HG02642 (cell line): Measurements from ENCODE around the gene AFF3.
"Not testable (repeated sequence)": the region's sequence is repeated elsewhere in the genome, so short reads cannot be mapped to it uniquely, and the experiment has no call there.

ENCODE experiments used
- ATAC-seq: cut with Tn5 transposase; IDR thresholded peaks from one replicate; pipeline ENCODE4 v1.9.1; 2021; ENCODE audit warnings: mild to moderate bottlenecking; ENCODE audit not compliant: unreplicated experiment, poor library complexity

Gene AFF3

GRCh38 chr2:99780276-99780675, 362.1 kb downstream of the AFF3 start:
- no peak for ATAC-seq

- no peak for ATAC-seq
Observed at GRCh38 chr2:99779276-99779675, 363.1 kb downstream of the AFF3 start.

GRCh38 chr2:99777656-99778290, 364.6 kb downstream of the AFF3 start:
- no peak for ATAC-seq

- no peak for ATAC-seq
Observed at GRCh38 chr2:99776906-99777646, 365.3 kb downstream of the AFF3 start.

DNA sequence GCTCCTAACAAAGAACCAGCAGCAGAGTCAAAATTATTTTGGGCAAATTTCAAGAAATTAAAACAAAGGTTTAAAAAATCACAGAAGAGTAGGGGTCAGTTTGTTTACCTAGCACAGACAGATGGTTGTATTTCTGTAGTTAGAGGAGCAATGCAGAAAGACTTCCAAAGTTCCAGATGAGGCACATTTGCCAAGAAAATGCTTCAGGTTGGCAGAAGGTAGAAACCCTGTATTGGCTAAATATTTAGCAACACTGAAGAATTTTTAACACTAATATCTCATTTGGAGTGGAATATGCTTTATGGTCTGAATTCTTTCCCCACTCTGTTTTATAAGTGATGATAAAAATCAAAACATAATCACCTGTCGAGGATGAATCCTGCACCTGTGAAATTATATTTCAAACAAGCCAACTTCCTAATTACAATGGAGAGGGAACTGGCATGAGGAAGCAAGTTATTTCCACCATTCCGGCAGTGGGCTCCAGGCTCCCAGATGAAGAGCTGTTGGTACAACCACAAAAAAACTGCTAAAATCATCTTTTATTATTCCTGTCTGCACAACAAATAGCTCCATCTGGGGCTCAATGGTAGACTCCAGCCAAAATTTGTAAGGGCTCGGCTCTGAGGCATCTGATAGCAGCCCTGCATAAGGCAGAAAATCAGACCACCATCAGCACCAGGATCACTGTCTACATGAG, 366.0 kb downstream of the AFF3 start:
- ATAC-seq: no peak

DNA sequence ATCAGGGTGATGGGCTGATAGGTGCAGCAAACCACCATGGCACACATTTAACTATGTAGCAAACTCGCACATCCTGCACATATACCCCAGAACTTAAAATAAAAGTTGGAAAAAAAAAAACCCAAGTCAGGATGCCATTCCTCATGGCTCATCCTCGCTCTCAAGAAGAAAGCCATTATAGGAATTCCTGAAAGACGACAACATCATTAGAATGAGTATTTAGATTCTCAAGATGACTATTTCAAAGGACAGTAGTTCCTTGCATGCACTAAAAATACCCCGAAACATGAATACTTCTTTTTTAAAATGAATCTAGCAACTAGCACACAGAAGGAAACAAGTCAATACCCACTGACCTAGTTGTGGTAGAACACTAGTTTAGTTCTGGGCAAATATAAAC, 366.8 kb downstream of the AFF3 start:
- ATAC-seq: no peak

GRCh38 chr2:99773642-99774041, 368.7 kb downstream of the AFF3 start:
- not testable (repeated sequence) for ATAC-seq

GRCh38 chr2:99772591-99773331, 369.6 kb downstream of the AFF3 start:
- ATAC-seq: no peak

GRCh38 chr2:99771681-99772333, 370.6 kb downstream of the AFF3 start:
- ATAC-seq: no peak

GRCh38 chr2:99770876-99771275, 371.5 kb downstream of the AFF3 start:
- ATAC-seq: no peak

DNA sequence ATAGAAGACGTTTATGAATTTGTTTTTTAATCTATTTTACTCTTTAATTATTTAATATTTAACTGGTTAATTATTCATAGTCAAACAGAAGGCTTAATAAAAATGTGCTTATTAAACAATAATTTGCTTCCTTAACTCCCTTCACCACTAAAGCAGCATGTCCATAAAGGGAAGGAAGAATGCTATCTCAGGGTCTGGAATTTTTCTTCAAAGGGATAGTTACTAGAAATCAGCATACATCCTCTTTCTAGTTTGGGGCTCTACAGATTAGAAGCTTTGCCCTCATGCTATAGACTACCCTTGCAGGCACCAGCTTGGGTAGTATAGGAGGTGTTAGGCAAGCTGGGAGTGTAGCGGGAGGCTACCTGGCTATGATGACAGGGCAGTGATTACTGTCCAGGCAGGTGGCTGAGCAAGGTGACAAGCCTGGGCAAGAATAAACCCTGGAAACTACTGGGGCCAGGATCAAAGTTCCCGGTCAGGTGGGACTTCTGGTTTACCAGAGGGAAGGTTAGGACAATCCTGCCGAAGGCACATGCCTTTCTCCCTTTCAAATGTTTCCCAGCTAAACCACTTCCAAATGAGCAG, 376.6 kb downstream of the AFF3 start:
- ATAC-seq: no peak

DNA sequence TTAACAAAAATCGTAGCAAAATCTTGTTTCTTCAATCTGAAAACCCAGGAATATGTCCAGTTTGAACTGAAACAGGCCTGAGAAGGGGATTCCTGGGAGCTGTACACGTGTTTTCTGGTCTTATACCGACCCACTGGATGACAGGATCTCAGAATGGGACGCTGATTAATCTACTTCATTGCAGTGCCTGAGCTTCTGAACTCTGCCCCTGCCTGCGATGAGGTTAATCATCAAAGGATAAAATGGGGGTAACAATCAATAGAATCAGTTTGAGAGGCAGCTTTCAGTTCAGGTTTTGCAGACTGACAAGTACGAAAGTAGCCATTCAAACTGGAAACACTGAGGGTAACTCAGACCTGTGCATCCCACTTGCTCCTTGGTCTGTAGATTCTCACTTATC, 378.6 kb downstream of the AFF3 start:
- no peak for ATAC-seq

- no peak for ATAC-seq
Observed at GRCh38 chr2:99762714-99763113, 379.7 kb downstream of the AFF3 start.

DNA sequence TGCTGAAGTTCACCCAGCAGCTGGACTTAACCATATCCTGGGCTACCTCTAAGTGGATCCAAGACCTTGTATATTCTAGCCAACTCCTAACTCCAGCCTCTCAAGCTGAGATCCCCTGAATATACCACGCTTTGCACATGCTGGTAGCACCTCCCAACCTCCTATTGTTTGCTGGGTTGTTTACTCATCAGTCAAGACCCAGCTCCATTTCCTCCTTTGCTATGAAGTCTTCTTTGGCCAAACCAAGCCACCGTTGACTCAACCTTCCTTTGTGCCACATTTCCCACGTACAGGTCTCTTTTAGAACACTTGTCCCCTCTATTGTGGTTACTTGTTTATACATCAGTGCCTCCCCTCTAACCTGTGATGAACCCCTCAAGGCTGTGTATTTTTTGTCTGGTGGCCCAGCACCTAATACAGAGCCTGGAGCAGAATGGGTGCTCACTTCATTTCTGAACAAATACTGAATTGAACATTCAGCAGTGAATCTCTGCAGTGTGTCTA, 384.7 kb downstream of the AFF3 start:
- ATAC-seq: no peak

- ATAC-seq: no peak
Observed at GRCh38 chr2:99756059-99756458, 386.3 kb downstream of the AFF3 start.

DNA sequence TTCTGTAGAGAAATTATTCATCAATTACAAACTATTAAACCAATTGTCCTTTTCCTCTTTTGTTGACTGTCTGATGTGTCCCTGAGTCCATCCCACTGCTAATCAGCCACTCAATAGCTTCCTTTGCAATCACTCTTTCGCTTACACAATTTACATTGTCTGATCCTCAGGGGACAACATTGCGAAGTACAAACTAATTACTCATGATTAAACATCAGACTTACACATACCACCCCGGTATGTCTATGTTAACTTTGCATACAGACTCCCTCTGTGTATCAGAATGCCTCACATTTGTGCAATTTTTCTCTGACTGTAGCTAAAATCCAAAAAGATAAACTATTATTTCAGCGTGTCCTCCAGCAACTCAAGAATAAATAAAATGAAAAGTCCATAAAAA, 388.2 kb downstream of the AFF3 start:
- ATAC-seq: no peak

DNA sequence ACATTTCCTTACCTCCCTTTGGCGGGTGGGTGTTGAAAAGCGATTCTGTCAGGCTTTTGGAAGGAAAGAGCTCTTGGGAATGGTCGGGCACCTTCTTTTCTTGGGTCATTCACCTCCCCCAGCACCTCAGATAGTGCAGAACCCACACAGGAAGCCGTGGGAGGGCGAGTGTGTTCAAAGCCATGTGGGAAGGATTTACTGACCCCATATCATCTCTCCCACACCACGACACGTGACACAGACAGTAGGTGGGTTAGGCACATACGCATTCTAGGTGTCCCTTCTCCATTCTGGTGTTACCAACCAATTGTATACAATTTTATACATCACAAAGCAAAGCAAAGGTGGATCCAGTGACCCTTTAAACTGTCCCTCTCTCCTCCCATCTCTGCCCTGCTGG, 388.9 kb downstream of the AFF3 start:
- no peak for ATAC-seq

DNA sequence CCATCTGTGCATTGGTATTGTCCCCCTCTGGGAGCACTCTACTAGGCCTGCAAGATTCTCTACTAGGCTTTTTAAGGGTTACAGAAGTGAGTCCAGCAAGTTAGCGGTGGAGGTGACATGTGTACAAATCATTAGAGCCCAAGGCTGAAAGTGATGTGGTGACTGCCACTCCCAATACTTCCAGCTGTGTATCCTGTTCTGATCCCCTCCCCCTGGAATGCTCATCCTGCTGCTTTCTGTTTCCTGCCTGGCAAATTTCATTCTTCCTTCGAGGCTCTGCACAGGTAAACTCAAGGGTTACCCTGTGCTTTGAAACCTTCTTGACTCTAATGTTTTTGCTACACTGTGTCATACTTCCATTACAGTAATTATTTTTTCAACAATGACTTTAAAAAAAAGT, 394.0 kb downstream of the AFF3 start:
- ATAC-seq: no peak

DNA sequence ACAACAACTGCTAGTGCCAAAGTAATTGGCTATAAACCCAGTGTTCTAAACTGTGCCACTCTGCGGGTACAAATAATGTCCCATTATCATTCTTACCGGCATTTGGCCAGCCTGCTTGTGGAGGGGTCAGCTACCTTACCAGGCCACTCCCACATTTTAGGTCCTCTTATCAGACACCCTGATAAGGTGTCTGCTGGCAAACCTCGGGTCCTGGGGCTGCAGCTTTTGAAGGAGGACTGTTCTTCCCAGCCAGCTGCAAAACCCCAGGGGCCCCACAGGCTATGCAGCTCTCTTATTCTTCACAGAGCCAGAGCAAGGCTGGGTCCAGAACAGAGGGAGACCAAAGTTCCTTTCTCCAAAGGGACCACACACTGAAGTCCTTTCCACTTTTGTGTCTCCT, 394.5 kb downstream of the AFF3 start:
- ATAC-seq: no peak

GRCh38 chr2:99743146-99743545, 399.2 kb downstream of the AFF3 start:
- ATAC-seq: no peak
